ENCODE measurements around the gene RELN. TPM values are rescaled to one million over a fixed set of nuclear protein-coding genes. Genes with fewer than 3 reads are reported as not detected.

RELN gene
- total and polyA plus RNA-seq, 9 of the 15 experiments (the other 6 are each of a cell fraction or from before 2014, with no cell fraction given): 12.9 to 43.2 (median 18.1) TPM

- TF ChIP-seq, protein P1, sequence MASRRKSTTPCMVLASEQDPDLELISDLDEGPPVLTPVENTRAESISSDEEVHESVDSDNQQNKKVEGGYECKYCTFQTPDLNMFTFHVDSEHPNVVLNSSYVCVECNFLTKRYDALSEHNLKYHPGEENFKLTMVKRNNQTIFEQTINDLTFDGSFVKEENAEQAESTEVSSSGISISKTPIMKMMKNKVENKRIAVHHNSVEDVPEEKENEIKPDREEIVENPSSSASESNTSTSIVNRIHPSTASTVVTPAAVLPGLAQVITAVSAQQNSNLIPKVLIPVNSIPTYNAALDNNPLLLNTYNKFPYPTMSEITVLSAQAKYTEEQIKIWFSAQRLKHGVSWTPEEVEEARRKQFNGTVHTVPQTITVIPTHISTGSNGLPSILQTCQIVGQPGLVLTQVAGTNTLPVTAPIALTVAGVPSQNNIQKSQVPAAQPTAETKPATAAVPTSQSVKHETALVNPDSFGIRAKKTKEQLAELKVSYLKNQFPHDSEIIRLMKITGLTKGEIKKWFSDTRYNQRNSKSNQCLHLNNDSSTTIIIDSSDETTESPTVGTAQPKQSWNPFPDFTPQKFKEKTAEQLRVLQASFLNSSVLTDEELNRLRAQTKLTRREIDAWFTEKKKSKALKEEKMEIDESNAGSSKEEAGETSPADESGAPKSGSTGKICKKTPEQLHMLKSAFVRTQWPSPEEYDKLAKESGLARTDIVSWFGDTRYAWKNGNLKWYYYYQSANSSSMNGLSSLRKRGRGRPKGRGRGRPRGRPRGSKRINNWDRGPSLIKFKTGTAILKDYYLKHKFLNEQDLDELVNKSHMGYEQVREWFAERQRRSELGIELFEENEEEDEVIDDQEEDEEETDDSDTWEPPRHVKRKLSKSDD (conservative IDR thresholded peaks at IDR 0.05; ENCODE audit: low read length): no peak
Observed at GRCh38 chr7:103687272-103687671, 302.2 kb downstream of the RELN start (continued).

DNA sequence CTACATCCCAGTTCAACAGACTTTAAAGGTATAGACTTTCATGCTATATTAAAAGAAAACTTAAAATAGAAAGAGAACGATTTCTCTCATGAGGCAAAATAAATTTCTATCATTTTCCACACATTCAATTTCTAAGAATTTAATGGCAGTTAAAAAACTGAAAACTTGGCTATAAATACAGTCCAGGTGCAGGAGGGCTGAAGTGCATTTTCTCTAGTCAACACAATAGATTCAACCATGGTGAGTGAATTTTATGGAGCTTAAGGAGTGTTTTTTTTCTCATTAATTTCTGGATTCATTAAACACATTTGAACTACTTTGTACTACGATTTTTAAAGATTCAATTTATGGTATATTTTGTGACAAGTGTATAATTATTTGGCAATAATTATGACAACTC is 302.7 kb downstream of the RELN start:
- no peak for FAIRE-seq
- H3K36me3 ChIP-seq (ENCODE audit: control insufficient read depth, insufficient read depth, low read length): no peaks in the 10 kb centered on the region; the same call in 2 of the 3 replicates
- no peak for DNase-seq (ENCODE audit: extremely low read depth in 1 of 4, low spot score in 3 of 4)
- no peaks in the 10 kb centered on the region for H3K27me3 ChIP-seq (ENCODE audit: control insufficient read depth in 2 of 2, insufficient read depth in 2 of 2, low read length in 2 of 2)
- no peaks in the 10 kb centered on the region for H3K4me1 ChIP-seq (replicated peaks in 1 of 2; ENCODE audit: control insufficient read depth in 2 of 2, insufficient read depth in 2 of 2, low read length in 2 of 2)
- in situ Hi-C loops (cut with MboI) (no loop called here), intact Hi-C loops (cut with micrococcal nuclease) (no loop called here)
- no peak overlapping the region for H3K9ac ChIP-seq (ENCODE audit: insufficient read depth in 1 of 2, low read depth in 2 of 2, low read length in 2 of 2)
- no peak overlapping the region for H2AFZ ChIP-seq (ENCODE audit: low read depth, low read length)
- H3K4me3 ChIP-seq: no peak overlapping the region
- BruUV-seq (replicated peaks): no TSS peak
- CTCF ChIA-PET (ENCODE audit: low intra/inter-chr PET ratio): no interaction called here
- H3K9me3 ChIP-seq (replicated peaks; ENCODE audit: control insufficient read depth, insufficient read depth, low read depth, low read length): no peaks in the 10 kb centered on the region
- H3K79me2 ChIP-seq (ENCODE audit: control insufficient read depth, insufficient read depth, low read length): no peaks in the 10 kb centered on the region
- no peak overlapping the region for H3K27ac ChIP-seq (ENCODE audit: extremely low read depth, low read depth, low read length)
- no peak for ATAC-seq
- H4K20me1 ChIP-seq (replicated peaks; ENCODE audit: control insufficient read depth, insufficient read depth, low read length): no peaks in the 10 kb centered on the region
- 19% methylated on average over 2 of the region's 2 CpGs for WGBS (ENCODE audit: insufficient coverage, low coverage, missing lambda C conversion rate)
- POLR2A ChIA-PET: interaction anchor here (1.0 kb wide), 1 partner anchor 9 kb away, joined by 4 read pairs; no protein-coding TSS in a partner anchor
- H3K4me2 ChIP-seq (ENCODE audit: insufficient read depth, low read length): no peak overlapping the region
- H3K9me1 ChIP-seq (ENCODE audit: control insufficient read depth, insufficient read depth, low read length): no peaks in the 10 kb centered on the region
- TF ChIP-seq ARID4B (CRISPR knock-in tag; IDR thresholded peaks at IDR 0.05) (no peak), DEAF1 (CRISPR knock-in tag; IDR thresholded peaks at IDR 0.05) (no peak), KAT7 (CRISPR knock-in tag; IDR thresholded peaks at IDR 0.05; ENCODE audit: borderline replicate concordance) (no peak), ZBTB1 (CRISPR knock-in tag; IDR thresholded peaks at IDR 0.05; ENCODE audit: borderline replicate concordance, low read depth) (no peak), MBD2 (IDR thresholded peaks at IDR 0.05; ENCODE audit: borderline replicate concordance, low read depth) (no peak), ZBTB34 (CRISPR knock-in tag; IDR thresholded peaks at IDR 0.05) (no peak), TAL1 (IDR thresholded peaks at IDR 0.05) (no peak), CBX1 (IDR thresholded peaks at IDR 0.05; ENCODE audit: low read depth) (no peak), SMARCE1 (IDR thresholded peaks at IDR 0.05) (no peak), TBP (optimal IDR thresholded peaks at IDR 0.05; ENCODE audit: low read depth, low read length) (no peak)
